Stimulated activated CD4-positive, alpha-beta T cell treated with anti-CD3 and anti-CD28 coated beads, TNF-alpha, amount 100 ng/mL, for 4 hours (primary cell): Measurements from ENCODE around the gene GPX2.

ENCODE experiments used
- DNase-seq, 3 experiments: peaks; one replicate each; pipeline ENCODE4 v3.0.0-alpha.2; 2020; ENCODE audit warnings: low read depth in 3 of 3

GPX2 gene

DNA sequence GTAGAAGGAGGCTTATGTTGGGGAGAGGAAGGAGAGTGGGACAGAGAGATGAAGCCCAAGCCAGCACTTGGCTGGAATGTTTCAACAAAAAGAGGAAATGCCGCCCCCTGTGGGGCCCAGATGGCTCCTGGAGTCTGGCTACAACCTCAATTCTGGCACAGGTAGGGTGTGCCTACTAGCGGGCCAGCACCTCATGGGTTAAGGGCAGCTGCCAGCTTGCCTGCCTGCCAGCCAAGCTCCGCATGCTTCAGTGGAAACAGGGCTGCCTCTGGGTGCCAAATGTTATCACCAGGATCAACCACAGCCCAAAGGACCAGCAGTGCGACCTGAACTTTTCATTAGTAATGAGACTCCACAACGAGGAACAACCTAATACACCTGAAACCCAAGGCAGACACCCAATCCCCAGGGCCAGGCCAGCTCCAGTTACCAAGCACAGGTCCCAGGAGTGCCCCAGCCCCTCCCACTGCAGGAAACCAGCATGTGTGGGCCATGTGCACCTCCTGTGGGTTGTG, 18.3 kb upstream of the GPX2 start:
- no peak for DNase-seq

DNA sequence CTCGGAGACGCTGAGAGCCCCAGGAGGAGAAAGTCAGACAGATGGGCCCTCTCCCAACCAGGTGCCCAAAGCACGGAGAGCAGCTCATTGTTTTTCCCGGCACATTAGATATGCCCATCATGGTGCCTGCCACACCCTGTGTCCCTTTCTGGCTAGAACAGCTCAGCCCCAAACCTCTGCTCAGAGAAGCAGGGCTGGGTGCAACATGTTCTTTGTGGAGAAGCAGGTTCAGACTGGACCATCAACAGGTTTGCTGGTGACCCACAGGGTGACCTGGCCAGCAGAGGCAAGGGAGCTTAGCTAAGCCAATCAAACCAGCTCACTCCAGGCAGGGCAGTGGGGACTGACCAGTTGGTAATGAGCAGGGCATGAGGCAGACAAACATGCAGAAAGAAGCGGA, 16.2 kb upstream of the GPX2 start:
- DNase-seq = no peak

DNA sequence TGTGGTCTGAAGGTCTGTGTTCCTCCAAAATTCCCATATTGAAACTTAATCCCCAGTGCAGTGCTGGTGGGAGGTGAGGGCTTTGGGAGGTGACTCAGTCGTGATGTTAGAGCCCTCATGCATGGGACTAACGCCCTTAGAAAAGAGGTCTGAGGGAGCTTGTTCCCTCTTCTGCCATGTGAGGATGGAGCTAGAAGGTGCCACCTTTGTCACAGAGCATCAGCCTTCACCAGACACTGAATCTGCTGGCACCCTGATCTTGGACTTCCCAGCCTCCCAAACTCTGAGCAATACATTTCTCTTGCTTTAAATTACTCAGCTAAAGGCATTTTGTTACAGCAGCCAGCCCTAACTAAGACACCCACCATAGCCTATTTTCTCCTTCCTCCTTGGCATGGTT, 15.7 kb upstream of the GPX2 start:
- DNase-seq = no peak

DNA sequence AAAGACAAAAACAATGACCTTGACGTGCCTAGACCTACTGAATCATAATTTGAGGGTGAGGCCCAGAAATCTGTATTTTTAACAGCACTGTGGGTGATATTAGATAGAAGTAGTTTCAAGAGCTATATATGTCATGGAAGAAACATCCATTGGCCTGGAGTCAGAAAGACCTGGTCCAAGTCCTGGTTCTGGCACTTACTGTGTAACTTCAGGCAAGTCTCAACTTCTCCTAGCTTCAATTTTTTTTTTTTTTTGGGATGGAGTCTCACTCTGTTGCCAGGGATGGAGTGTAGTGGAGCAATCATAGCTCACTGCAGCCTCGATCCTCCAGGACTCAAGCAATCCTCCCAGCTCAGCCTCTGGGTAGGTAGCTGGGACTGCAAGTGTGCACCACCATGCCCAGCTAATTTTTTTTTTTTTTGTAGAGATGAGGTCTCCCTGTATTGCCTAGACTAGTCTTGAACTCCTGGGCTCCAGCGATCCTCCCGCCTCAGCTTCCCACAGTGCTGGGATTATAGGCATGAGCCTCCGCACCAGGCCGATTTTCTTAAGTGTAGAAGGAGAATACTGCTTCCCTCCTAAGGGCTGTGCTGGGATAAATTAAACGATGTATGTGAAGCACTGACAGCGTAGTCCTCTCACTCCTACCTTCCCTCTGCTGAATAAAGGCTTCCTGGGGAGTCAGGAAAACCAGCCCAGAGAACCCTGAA, 14.3 kb upstream of the GPX2 start:
- no peak for DNase-seq

DNA sequence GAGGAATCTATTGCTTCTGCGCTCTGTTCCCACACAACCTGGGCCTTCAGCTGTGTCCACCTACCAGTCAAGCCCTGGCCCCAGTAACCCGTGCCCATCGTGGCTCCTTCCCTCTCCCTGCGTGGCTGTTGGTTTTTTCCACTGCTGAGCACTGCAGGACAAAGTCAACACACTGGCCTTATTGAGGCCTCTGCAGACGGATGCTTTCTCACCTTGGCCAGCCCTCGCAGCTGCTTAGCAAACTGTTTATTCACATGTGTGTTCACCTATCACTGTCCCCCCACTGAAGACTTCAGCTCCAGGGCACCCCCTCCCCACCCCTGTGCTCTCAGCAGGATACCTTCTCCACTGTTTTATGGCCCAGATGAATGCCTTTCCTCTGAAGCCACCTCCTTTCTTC, 12.8 kb upstream of the GPX2 start:
- no peak for DNase-seq

DNA sequence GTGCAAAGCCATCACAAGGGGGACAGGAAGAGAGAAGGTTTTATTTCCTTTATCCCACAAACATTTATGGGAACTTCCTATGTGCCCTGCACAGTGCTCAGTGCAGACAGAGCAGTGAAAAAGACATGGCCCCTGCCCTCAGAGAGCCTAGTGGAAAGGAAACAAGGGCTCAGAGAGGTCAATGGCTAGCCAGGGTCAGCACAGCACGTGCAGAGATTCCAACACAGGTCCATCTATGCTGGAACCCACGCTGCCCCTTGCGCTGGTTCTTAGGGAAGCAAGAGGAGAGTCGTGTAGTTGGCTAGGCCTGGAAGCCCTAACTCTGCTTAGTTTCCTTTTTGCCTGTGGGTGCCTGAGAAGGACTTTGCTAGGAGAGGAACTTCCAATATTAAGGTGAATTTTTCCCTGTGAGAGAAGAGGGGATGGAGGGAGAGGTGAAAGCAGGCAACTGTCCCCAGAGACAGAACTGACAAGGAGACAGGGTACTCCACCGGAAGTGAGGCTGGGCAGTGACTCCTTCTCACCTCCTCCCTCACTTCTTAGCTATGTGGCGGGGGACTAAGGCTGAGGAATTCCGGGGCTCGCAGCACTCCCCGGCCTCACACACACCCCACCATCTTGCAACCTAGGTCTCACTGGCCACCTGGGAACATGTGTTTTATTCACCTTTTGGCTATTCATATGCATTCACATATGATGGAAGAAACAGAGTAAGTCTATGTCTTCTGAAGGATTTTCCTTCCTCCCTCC, 12.1 kb upstream of the GPX2 start:
- DNase-seq = no peak

DNA sequence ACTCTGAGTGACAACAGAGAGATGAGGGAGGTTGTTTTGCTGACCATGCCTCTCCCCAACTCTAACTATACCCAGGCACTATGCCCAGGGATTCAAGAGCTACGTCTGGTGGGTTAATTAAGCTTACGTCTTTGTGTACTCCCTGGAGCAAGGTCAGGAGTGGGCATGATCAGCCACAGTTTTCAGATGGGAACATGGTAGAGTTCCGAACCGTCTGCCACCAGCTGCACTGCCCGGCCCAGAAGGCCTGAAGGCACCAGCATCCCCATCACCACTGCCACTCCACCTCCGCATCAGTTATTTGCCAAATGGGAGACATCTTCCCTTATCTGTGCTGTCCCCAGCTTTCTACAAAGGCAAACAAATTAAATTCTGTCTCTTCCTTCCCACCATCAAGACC, 11.1 kb upstream of the GPX2 start:
- no peak for DNase-seq

DNA sequence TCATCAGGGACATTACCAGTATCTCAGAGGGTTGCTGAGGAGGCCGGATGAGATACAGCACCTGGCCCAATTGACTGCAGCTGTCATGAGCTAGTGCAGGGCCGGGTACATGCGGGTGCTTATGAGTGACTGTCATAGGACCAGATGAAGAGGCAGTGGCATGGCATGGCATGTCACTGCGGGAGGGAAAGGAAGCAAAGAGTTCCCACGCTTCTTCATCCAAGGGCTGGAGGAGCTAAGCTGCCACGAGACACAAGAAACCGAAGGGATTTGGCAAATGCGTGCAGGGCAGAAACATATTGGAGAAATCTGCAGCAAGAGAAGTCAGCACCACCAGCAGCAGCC, 10.7 kb upstream of the GPX2 start:
- no peak for DNase-seq

DNA sequence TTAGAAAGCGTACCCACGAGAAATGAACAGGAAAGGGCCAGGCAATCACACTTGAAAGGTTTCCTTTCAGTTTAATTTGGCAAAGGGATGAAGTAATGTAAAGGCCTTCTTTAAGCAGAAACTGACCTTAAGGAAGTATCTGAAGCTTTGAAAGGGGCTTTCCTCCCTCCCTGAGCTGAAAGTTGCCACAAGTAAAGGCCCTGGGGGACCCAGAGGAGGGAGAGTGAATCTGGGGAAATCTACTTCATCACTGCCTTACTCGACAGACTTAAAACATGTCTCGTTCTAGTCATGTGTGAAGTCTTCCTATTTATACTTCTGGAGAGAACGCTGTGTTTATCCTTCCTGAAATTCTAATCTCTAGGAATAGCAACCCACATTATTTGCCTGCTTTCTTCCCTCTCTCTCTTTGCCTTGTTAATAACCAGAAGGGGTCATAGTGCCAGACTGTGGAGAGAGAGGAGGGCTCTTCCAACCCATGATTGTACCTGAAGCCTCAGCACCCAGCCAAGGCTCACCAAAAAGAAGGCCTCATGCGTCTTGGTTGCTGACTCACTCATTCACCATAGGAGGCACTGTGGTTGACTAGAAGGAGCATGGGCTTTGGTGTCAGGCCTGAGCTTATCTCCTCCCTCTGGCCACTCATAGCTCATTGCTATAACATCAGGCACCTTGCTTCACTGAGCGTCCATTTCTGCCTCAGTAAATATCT, 10.2 kb upstream of the GPX2 start:
- DNase-seq = no peak

DNA sequence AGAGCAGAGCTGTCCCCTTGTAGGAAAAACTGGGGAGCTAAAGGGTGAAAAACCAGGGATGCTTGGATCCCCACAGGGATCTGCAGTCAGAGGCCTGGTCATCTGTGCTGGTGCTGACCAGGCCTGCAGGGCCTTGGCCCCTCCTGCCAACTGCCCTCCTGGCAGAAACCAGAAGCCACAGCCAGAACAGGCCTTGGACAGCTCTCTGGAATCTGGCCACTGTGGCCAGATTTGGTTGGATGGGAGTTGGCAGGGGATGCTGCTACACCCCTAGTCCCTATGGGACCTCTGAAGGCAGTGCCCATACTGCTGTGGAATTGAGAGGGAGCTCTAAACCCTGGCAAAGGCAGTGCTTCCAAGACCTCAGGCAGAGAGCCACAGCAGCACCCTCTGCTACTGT, 9.2 kb upstream of the GPX2 start:
- no peak for DNase-seq

DNA sequence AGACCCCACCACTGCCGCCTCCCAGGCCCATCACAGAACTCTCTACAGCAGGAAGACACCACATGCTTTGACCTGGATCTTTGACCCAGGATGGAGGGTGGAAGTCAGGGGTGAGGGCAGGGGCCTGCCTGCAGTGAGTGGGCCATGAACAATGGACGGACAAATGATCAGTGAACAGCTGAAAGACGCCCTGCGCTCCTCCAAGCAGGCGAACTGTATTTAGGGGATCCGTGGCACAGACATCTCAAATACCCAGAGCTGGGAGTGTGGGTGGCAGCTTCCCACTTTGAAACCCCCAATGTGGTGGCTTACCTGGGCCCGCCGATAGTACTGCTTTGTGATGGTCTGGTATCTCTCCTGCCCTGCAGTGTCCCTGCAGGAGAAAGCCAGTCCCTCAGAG, 8.7 kb upstream of the GPX2 start:
- DNase-seq = no peak

DNA sequence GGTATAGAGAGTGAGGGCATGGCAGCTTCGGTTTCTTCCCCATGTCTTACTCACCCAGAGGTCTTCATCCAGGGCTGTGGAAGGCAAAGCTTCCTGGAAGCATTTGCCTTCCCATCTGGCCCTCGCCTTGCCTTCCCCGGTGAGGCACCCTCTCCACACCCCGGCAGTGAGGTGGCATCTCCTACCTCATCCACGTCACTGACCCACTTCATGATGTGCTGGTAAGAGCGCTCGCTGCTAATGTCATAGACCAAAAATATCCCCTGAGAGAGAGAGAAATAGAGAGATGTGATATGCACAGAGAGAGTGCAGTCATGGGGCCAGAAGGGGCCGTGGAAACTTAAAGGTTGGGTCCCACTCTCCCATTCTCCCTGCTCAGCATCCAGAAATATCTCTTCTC, 8.3 kb upstream of the GPX2 start:
- no peak for DNase-seq

DNA sequence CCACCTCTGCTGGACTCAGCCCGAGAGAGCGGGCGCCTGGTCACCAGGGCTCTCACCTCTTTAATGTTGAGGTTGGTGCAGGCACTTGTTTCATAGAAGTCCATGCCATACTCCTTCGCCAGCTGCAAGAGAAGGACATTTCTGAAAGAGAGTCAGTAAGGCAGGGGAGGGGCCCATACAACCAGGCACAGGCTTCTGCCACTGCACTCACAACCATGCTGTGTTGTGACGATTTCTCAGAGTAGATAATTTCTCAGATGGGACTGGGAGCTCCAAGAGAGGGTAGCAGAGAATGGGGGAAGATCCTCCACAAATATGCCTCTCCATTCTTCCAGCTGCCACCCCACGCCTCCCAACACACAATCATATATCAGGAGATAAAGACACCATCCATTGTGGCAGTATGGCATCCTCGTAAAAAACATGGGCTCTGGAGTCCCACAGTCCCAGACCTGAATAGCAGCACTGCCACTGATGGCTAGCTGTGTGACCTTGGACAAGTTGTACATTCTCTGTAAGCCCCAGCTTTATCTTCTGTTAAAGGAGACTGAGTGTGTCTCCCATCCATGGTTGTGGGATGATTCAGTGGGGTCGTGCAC, 6.2 kb upstream of the GPX2 start:
- DNase-seq = no peak

DNA sequence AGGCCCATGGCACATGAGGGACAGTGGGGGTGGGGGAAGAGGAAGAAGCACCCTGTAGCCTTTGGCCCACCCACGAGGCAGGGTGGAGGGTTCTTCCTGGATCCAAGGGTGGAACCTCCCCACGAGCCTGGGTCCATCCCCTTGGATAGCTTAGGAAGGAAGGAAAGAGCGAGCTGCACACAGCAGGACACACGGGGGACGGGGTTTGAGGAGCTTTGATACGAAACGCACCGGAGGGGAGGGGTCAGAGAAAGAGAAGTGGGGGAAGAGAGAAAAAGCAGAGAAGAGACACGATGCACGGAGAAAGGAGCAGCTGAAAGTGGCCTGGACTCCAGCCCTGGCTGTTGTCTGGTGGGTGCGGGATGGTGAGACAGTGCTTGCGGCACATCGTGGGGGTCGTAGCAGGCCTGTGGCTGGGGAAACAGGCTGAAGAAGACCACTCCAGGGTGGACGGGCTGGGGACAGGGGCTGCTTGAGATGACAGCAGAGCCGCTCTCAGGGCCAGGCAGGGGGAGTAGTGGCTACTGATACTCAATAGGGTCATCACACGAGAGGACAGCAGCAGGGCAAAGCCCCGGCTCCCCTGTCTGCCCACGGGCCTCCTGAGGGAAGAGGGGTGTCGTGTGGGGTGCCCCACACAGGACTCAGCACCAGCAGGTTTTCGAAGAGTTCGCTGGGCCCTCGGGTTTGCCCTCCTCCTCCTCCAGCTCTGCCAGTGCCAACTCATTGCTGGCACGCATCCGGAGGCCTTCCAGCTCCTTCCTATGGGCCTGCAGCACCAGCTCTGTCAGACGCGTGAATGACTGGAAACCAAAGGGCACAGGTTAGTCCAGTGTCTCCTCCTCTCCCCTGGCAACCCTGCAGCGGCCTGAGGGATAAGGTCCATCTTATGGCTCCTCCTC, 5.4 kb upstream of the GPX2 start:
- no peak for DNase-seq

DNA sequence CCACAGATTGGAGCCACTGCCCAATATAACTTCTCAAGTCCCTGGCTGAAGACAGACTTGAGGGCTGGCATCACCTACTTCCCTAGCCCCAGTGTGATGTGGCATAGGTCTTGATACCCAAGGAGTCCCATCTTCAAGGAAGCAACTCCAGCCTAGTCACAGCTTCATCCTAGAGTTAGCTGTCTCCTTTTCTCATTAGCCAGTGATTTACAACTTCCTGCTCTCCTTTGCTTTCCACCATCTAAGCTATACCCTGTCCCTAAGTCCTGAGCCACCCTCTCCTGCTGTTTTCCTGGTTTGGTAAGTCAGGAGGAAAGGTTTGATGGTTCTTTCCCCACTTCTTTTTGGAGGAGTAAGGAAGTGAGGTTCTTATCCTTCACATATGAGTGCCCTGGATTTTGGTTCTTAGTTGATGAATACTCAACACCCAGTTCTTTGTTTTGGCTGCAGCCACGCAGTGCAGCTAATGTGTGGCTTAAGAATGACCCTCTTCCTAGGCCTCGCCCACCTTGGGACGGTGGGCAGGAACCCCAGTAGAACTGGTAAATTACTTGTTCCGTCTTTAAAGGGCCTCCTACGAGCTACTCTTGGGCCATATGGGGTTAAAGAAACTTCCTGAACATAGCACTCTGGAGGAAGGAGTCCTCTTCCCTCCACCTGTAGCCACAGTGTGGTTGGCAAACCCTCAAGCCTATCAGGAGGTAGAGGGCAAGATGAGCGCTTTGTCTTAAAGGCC, 3.9 kb upstream of the GPX2 start:
- DNase-seq = no peak

DNA sequence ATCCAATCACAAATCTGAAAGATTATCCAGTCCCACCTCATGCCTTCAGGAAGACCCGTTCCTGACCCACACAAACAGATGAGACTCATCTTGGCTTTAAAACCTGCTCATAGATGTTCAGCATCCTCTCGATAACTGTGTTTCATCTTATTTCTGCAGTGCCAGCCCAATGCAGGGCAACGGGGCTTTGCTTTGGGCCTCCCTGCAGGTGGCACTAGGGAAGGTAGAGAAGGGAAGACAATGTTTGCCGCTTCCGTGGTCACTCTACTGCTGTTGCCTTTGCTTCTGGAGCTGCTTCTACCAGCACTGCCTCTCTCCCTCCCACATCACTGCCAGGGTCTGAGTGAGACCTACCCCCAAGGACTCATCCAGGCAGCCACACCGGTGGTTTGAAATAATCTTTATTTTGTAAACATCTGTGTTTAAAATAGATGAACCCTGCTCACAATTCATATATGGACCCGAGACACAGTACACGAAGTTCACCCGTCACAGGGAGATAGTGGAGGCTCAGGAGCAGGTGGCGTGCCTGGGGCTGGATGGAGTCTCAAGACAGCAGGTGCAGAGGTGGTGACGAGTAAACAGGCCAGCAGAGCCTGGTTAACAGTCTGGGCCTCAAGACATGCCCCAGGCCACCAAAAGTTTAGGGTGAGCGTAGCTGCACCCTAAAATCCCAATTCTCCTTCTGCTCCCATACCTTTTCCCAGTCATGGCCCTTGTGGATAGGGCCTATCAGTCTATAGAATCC, 3.1 kb upstream of the GPX2 start:
- DNase-seq = no peak

DNA sequence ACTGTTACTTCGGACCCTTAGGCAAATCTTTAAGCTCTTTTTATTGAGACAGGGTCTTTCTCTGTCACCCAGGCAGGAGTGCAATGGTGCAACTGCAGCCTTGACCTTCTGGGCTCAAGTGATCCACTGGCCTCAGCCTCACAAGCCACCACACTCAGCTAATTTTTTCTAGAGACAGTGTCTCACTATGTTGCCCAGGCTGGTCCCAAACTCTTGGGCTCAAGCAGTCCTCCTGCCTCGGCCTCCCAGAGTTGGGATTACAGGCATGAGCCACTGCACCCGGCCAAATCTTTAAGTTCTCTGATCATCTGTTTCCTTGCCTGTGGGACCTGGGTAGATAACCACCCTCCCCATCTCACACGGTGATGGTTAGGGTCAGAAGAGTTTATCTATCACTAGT, 2.3 kb upstream of the GPX2 start:
- no peak for DNase-seq

DNA sequence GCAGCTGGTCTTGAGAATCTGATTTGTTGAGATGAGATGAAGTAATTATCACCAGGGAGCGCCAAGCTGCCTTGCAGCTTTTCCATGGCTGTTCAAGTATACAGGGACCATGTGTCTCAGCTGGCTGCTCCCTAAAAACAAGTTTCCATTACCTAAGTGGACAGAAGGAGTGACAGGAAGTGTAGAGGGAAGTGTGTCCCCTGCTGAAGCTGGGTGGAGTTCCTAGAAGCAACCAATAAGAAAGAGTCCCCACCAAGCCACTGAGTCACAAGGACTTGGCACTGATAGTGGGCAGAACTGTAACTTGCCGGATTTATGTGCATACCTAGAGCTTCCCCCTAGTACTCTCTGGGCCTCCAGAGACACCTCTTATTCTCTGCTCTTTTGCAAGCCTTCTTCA, 1.5 kb upstream of the GPX2 start:
- DNase-seq = no peak

DNA sequence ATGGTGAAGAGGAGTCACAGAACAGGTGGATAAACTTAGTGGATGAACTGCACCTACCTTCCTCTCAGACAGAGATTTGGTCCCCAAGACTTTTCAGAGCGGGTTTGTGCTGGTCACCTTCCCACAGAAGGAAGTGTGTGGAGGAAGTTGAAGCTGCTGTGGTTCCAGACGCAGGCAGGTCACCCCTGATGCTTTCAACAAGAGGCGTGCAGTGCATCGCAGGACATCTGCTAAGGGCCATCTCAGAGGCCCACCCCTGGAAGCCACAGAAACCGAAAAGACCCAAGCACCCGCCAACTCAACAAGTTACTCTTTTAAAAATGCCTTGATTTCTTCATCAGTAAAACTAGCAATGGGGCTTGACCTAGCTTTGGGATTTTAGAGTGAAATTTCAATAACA, 1.0 kb upstream of the GPX2 start:
- no peak for DNase-seq

DNA sequence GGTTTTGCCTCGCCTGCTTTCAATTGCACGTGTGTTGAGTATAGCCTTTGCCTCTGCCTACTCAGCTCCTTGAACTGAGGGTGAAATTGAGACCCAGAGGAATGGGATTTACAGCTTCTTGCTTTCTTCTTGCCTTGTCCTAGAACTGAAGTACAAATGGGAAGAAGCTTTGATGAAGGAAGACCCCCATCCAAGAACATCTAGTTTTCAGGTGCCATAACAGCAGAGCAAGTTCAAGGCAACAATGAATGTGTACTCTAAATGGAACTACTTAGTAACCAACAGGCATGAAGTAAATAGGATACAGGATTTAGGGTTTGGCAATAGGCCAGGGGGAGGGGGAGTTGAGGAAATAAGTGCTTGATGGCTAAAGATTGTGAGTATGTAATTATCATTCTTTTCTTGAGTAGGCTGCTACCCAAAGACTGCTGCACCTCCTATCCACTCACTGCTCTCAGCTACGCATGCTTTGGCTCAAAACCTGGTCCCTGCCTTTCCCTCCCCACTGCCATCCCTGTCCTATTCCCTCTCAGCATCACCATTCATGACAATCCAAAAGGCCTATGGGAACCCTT, 2.1 kb downstream of the GPX2 start:
- DNase-seq = no peak
